GM12801 (cell line): ENCODE results near the gene SPTBN1.

Experiments used
- TF ChIP-seq, protein P1 (sequence below): IDR thresholded peaks from one replicate; pipeline ENCODE4 v1.5.1; 2011; ENCODE audit warnings: control low read depth; ENCODE audit not compliant: insufficient read length; ENCODE audit errors: extremely low read depth

SPTBN1 gene

DNA sequence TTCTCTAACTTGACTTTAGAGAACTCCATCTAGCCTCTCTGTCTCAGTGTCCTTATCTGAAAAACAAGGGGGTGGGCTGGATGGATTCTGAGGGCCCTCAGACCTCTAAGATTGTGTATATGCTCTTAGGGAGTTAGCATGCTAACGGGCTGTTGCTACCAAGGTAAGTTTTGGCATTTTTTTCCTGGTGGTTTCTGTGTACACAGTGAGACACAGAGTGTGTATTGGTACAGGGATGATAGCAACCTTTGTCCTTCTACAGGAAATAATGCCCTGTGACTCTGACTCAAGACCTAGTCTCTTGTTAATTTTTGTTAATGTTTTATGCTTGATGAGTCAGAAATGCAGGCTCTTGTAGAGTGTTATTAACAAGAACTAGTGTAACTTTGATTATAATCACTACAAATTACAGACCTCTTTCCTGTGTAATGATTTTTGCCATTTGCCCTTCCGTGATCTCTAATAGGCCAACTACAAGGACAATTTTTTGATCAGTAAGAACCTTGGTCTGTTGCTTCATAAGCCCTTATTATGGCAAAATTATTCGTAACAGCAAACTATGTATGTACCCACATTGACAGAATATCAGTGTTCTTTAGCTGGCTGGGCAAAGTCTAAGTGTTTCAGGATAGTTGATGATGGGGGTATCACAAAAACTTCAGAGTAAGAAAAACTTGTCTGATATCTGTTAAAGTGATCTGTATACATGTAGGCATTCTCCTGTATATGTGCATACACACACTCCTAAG is 89.7 kb downstream of the SPTBN1 start:
- TF ChIP-seq, protein P1, sequence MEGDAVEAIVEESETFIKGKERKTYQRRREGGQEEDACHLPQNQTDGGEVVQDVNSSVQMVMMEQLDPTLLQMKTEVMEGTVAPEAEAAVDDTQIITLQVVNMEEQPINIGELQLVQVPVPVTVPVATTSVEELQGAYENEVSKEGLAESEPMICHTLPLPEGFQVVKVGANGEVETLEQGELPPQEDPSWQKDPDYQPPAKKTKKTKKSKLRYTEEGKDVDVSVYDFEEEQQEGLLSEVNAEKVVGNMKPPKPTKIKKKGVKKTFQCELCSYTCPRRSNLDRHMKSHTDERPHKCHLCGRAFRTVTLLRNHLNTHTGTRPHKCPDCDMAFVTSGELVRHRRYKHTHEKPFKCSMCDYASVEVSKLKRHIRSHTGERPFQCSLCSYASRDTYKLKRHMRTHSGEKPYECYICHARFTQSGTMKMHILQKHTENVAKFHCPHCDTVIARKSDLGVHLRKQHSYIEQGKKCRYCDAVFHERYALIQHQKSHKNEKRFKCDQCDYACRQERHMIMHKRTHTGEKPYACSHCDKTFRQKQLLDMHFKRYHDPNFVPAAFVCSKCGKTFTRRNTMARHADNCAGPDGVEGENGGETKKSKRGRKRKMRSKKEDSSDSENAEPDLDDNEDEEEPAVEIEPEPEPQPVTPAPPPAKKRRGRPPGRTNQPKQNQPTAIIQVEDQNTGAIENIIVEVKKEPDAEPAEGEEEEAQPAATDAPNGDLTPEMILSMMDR: no peak

DNA sequence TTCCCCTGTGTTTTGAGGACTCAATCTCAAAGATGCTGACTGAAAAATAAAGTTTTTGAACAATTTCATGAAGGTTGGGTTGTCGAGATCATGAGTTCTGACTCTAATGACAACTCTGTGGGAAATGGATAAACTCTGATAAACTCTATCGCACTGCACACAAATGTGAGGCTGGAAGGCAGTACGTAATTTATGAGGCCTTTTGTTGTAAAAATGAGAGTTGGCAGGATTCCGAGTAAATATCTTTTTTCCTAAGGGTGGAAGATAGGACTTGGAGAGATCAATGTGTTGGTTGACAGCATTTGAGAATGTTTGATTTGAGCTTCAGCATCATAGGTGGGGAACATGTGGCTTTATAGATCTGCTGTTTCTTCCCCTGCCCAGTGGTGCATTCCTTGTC is 90.4 kb downstream of the SPTBN1 start:
- TF ChIP-seq, protein P1: no peak

DNA sequence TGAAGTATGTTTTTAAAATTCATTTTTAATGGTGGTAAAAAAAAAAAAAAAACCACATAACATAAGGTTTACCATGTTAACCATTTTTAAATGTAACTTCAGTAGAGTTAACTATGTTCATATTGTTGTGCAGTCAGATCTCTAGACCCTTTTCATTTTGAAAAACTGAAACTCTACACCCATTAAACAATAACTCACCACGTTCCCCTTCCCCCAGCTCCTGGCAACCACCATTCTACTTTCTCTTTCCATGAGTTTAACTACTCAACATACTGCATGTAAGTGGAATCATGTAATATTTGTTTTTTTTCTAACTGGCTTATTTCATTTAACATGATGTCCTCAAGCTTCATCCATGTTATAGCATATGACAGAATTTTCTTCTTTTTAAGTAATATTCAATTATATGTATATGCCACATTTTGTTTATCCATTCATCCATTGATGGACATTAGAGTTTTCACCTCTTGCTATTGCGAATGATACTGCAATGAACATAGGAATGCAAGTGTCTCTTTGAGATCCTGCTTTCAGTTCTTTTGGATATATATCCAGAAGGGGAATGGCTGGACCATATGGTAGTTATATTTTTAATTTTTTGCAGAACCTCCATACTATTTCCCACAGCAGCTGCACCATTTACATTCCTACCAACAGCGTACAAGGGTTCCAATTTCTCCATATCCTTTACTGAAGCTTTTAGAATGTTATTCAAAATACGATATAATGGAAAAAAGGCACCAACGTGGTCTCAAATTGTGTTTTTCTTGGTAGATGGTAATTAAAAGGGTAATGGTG is 91.0 kb downstream of the SPTBN1 start:
- TF ChIP-seq, protein P1: no peak

DNA sequence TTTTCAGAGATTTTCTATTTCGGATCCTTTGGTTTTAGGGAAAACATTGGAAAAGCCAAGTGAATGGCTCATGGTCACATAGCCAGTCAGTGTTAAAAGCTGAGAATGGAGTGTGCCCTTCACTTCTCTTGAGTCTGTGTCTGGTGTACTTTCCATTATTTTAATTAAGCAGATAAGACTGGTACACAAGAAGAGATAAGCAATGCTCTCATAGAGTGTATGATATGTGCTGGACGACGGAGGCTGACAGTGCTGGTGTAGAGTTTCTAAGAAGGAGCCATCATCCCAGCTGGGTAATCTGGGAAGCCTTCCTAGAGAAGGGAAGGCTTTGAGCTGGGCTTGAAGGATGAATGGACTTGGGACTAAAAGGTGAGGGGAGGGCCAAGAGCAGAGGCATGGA is 93.3 kb downstream of the SPTBN1 start:
- TF ChIP-seq, protein P1: no peak

DNA sequence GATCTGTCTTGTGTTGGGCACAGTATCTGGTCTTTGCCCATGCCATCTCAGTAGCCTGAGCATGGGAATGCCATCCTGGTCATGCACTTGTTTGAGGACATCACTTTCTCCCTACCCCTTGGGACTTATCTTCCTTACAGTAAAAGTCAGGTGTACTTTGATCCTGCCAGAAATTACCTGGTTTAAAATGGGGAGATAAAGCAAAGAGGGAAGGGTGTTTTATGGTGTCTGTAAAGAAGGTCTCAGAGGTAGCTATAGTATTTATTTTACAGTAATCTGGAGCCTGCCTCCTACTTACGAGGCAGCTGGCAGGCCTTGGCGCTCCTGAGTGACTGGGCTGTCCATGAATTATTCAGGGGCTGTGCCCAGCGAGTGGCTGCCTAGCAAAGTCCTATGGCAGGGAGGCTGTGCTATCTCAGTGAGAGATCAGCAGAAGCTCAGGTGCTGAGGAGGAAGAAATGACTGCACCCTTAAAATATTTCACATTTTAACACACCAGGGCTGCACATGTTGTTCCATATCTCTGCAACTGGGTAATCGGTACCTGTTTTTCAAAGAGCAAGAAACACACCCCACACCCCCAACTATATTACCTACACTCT is 93.9 kb downstream of the SPTBN1 start:
- TF ChIP-seq, protein P1: no peak

DNA sequence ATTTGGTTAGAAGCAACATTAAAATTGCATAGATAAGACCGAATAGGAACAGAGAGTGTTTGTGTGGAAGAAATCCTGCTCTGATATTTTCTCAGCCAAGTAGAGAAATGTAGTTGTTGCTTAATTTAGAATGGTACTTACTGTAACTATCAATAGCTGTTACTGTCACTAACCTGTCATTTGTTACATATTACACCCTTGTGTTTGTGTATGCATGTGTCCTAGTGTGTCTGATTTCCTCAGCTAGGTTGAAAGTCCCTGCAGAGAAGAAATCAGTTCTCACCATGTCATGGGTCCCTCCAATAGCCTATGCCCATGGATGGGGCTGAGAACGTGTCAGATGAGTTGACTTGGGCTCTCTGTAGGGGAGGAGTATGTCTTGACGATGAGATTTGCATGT is 94.4 kb downstream of the SPTBN1 start:
- TF ChIP-seq, protein P1: no peak

DNA sequence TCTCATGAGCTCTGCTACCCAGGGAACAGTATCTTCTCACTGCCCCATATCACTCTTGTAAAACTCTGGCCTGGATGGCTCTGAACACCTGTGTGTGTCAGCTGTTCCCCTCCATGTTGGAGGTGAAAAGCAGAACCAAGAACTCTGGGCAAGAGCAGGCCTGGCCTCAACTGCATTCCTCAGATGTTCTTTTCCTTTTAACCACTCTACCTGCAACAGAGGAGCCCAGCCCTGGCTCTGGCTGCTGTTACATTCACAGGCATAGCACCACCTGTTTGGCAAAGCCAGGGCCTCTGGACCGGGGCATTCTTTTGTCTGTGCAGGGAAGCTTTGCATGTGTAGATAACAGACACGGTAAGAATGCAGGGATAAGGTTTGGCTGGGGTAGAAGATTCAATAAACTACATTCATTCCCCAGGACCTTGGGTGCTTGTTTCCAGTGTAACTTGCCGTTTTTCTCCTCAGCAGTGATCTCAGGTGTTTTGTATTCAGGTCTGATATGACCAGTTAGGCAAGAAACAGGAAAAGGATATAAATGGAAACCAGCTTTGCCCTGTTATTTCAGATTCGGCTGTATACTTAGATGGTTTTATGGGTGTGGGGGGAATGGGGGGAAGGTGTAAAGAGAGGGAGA is 95.1 kb downstream of the SPTBN1 start:
- TF ChIP-seq, protein P1: no peak
